PC-9 (cell line): ENCODE measurements around the gene GLCCI1.

Experiments used
- EZH2 ChIP-seq: fragments of 200-600 bp; sonication (generic); IDR thresholded peaks from 2 replicates; pipeline ENCODE4 v1.8.0; 2017; ENCODE audit warnings: antibody characterized with exemption, low read depth
- TF ChIP-seq, protein P1 (sequence below): fragments of 200-600 bp; sonication (generic); conservative IDR thresholded peaks from 2 replicates; pipeline ENCODE4 v1.6.1; 2017; ENCODE audit warnings: mixed run types, antibody characterized with exemption, mild to moderate bottlenecking, moderate library complexity

DNA sequence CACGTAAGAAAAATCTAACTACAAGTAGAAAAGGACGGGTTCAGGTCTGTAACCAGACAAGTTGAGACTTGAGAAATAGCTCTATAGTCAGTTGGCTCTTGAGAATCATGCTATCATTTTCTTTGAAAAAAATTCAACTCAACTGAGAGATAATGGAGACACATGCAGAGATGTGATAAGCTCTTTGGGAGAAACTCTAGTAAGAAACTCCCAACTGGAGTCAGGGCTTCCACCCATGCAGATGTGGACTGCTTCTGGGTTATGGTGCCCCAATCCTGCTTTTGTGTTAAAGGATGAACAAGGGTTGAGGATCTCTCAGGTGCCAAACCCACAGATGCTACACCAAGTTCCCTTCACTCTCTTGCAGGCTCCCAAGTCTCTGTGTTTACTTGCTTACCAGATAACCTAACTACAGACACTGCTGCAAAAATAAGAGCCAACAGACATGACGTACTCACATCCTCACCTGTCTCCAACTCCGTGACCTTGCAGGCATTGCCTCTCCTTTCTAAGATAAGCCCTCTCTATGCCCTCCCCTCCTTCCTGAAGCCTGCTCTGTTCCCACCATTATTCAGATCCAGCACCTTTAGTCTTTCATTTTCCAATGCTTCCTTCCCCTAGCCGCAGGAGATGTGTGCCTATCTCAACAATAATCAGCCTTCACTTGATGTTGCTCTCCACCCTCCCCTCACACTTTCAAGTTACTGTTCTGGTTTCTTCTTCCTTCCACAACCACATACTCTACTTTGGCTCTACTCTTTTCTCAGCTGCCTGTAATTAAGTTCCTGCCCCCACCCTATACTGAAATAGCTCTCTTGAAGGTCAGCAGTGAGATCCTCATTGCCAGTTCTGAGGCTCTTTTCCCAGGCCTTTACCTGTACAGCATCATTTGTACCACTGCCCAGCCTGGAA is 163.4 kb downstream of the GLCCI1 start:
- TF ChIP-seq, protein P1, sequence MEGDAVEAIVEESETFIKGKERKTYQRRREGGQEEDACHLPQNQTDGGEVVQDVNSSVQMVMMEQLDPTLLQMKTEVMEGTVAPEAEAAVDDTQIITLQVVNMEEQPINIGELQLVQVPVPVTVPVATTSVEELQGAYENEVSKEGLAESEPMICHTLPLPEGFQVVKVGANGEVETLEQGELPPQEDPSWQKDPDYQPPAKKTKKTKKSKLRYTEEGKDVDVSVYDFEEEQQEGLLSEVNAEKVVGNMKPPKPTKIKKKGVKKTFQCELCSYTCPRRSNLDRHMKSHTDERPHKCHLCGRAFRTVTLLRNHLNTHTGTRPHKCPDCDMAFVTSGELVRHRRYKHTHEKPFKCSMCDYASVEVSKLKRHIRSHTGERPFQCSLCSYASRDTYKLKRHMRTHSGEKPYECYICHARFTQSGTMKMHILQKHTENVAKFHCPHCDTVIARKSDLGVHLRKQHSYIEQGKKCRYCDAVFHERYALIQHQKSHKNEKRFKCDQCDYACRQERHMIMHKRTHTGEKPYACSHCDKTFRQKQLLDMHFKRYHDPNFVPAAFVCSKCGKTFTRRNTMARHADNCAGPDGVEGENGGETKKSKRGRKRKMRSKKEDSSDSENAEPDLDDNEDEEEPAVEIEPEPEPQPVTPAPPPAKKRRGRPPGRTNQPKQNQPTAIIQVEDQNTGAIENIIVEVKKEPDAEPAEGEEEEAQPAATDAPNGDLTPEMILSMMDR = no peak
- no peak for TF ChIP-seq EZH2
